ENCODE measurements around the gene RYR2. TPM values are rescaled to one million over a fixed set of nuclear protein-coding genes. Genes with fewer than 3 reads are reported as not detected.

Gene RYR2
- total RNA-seq, 3 donors from 2014 or later, result 0.35 to 5.9 (median 0.94) TPM

DNA sequence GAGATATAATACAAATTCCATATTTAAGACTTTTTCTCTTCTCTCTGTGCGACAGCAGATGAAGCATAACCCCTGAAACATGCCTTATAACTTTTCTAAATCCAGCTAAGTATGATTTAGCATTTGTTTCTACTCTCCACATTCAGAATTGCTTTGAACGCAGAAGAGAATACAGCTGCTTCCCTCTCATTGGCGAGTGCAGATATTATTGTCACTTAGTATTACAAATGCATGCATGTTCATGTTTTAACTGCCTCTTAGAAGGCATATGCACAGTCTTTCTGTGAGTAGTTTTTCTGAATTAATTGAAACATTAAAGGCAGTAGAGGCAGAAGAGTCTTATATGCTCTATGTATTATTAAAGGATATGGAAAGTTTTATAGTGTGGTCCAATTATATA lies 631.6 kb downstream of the RYR2 start:
- TF ChIP-seq, protein P1, sequence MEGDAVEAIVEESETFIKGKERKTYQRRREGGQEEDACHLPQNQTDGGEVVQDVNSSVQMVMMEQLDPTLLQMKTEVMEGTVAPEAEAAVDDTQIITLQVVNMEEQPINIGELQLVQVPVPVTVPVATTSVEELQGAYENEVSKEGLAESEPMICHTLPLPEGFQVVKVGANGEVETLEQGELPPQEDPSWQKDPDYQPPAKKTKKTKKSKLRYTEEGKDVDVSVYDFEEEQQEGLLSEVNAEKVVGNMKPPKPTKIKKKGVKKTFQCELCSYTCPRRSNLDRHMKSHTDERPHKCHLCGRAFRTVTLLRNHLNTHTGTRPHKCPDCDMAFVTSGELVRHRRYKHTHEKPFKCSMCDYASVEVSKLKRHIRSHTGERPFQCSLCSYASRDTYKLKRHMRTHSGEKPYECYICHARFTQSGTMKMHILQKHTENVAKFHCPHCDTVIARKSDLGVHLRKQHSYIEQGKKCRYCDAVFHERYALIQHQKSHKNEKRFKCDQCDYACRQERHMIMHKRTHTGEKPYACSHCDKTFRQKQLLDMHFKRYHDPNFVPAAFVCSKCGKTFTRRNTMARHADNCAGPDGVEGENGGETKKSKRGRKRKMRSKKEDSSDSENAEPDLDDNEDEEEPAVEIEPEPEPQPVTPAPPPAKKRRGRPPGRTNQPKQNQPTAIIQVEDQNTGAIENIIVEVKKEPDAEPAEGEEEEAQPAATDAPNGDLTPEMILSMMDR (IDR thresholded peaks at IDR 0.05), result no peak
- intact Hi-C loops (cut with DNase I, micrococcal nuclease), result no loop called here
- H3K36me3 ChIP-seq (ENCODE audit: low read depth), result no peaks in the 10 kb centered on the region
- DNase-seq (no peak), ATAC-seq (no peak)
- H3K4me1 ChIP-seq (ENCODE audit: low read depth), result no peaks in the 10 kb centered on the region
- H3K9me3 ChIP-seq, result no peaks in the 10 kb centered on the region
- H3K4me3 ChIP-seq, result no peak overlapping the region

DNA sequence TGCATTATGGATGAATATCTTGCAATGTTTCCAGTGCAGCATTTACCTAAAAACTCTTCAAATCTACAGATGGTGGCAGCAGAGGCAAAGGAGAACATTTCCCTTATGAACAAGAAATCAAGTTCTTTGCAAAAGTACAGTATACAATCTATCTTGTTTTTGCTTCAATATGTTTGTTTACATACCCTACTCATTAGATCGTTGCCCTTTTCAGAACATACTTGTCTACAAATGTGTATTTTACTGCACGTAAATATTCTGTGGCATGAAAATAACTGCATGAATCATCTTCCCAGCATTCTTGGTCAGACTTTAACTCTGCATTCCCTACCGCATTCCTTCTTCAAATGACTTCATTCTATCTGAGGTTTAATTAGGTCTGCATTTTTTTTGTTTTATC lies 636.0 kb downstream of the RYR2 start:
- Histone ChIP-seq H3K4me3 (no peak overlapping the region), H3K36me3 (ENCODE audit: low read depth) (no peaks in the 10 kb centered on the region), H3K4me1 (ENCODE audit: low read depth) (no peaks in the 10 kb centered on the region), H3K9me3 (no peaks in the 10 kb centered on the region)
- TF ChIP-seq, protein P1 (IDR thresholded peaks at IDR 0.05), result no peak
- no peak for ATAC-seq
- peak in 1 of 3 donors; percentile 12 for DNase-seq
- intact Hi-C loops (cut with DNase I, micrococcal nuclease), result no loop called here

- DNase-seq (no peak), ATAC-seq (no peak)
- intact Hi-C loops (cut with DNase I, micrococcal nuclease), result no loop called here
- H3K4me3 ChIP-seq, result no peak overlapping the region
- H3K36me3 ChIP-seq (ENCODE audit: low read depth), result no peaks in the 10 kb centered on the region
- TF ChIP-seq, protein P1 (IDR thresholded peaks at IDR 0.05), result no peak
- H3K9me3 ChIP-seq, result no peaks in the 10 kb centered on the region
- no peaks in the 10 kb centered on the region for H3K4me1 ChIP-seq (ENCODE audit: low read depth)
Measured at GRCh38 chr1:237679687-237680086, 637.7 kb downstream of the RYR2 start.

DNA sequence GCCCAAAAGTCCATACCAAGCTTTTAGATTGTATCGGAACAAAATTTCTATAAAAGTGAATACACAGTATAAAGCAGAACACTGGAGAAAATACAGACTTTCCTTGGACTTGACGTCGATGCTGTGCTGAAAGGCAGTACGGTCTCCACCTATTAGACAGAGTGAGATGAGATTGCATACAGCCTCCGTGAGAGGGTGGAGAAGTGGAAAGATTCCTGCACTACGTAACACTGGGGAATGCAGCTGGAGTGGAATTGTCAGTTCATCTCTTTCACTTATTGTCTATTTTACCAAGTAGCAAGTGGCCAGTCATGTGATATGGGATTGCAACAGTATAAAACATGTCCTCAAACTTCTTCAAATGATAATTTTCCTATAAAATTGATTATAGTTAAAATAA lies 639.2 kb downstream of the RYR2 start:
- ATAC-seq (no peak), DNase-seq (no peak)
- TF ChIP-seq, protein P1 (IDR thresholded peaks at IDR 0.05), result no peak
- Histone ChIP-seq H3K4me1 (ENCODE audit: low read depth) (no peaks in the 10 kb centered on the region), H3K4me3 (no peak overlapping the region), H3K36me3 (ENCODE audit: low read depth) (no peaks in the 10 kb centered on the region), H3K9me3 (no peaks in the 10 kb centered on the region)
- intact Hi-C loops (cut with DNase I, micrococcal nuclease), result no loop called here

DNA sequence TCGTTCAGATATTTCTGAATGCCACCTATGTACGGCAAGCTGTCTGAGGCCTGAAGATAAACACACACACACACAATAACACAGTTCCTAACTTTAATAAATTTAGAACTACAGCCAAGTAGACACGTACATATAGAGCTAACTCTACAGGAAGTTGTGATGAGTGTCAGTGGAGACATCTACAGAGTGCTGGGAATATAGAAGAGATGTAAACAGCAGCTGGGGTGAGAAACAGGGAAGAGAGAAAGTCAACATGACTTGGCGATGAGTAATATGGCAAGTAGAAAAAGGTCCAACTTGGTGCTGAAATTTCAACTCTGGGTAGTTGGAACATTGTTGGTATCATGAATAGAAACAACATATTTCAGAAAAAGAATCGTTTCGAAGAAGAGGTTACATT lies 642.3 kb downstream of the RYR2 start:
- ATAC-seq, result peak; percentile 73
- H3K36me3 ChIP-seq (ENCODE audit: low read depth), result no peaks in the 10 kb centered on the region
- H3K9me3 ChIP-seq, result no peaks in the 10 kb centered on the region
- no peaks in the 10 kb centered on the region for H3K4me1 ChIP-seq (ENCODE audit: low read depth)
- no peak for DNase-seq
- TF ChIP-seq, protein P1 (IDR thresholded peaks at IDR 0.05), result no peak
- intact Hi-C loops (cut with DNase I, micrococcal nuclease), result no loop called here
- H3K4me3 ChIP-seq, result no peak overlapping the region

- Histone ChIP-seq H3K36me3 (ENCODE audit: low read depth) (no peaks in the 10 kb centered on the region), H3K4me3 (no peak overlapping the region), H3K9me3 (no peaks in the 10 kb centered on the region), H3K4me1 (ENCODE audit: low read depth) (no peaks in the 10 kb centered on the region)
- peak in 1 of 3 donors; percentile 41 for DNase-seq
- intact Hi-C loops (cut with DNase I, micrococcal nuclease), result no loop called here
- TF ChIP-seq, protein P1 (IDR thresholded peaks at IDR 0.05), result no peak
- ATAC-seq, result peak; percentile 90
Measured at GRCh38 chr1:237685551-237685950, 643.6 kb downstream of the RYR2 start.
